B cell (primary cell): Measurements from ENCODE around the gene ANAPC15.

Experiments used
- EZH2 ChIP-seq: IDR thresholded peaks from 2 replicates; pipeline ENCODE4 v1.6.1; 2012; ENCODE audit warnings: borderline replicate concordance, low read depth, mild to moderate bottlenecking, moderate library complexity, low read length; ENCODE audit not compliant: insufficient read depth, poor library complexity, severe bottlenecking
- TF ChIP-seq, protein P1 (sequence below): fragments of 200-600 bp; IDR thresholded peaks from one replicate; pipeline ENCODE4 v1.8.0; 2022; ENCODE audit warnings: antibody characterized with exemption, mild to moderate bottlenecking

DNA sequence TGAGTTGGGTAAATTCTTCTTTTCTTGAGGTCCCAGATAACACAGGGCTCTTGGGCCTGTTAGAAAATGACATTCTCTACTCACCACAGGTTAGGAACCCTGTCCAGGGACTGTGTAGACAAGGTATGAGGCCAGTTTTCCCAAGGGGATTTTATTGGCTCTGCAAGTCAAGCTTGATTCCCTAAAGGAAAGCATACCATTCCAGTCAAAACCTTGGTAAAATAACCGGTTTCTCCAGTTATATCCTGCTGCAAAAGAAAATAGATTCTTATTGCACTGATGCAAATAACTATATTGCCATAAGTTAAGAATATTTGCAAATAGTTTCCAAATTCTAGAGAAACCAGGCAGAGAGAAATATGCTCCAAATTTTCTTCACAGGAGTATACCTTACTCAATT lies 13.5 kb upstream of the ANAPC15 start:
- TF ChIP-seq, protein P1, sequence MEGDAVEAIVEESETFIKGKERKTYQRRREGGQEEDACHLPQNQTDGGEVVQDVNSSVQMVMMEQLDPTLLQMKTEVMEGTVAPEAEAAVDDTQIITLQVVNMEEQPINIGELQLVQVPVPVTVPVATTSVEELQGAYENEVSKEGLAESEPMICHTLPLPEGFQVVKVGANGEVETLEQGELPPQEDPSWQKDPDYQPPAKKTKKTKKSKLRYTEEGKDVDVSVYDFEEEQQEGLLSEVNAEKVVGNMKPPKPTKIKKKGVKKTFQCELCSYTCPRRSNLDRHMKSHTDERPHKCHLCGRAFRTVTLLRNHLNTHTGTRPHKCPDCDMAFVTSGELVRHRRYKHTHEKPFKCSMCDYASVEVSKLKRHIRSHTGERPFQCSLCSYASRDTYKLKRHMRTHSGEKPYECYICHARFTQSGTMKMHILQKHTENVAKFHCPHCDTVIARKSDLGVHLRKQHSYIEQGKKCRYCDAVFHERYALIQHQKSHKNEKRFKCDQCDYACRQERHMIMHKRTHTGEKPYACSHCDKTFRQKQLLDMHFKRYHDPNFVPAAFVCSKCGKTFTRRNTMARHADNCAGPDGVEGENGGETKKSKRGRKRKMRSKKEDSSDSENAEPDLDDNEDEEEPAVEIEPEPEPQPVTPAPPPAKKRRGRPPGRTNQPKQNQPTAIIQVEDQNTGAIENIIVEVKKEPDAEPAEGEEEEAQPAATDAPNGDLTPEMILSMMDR, result no peak
- no peak for TF ChIP-seq EZH2
